ENCODE data around the gene HDX.
"Not testable (repeated sequence)": the region's sequence is repeated elsewhere in the genome, so short reads cannot be mapped to it uniquely, and the experiment has no call there.

HDX gene, protein sequence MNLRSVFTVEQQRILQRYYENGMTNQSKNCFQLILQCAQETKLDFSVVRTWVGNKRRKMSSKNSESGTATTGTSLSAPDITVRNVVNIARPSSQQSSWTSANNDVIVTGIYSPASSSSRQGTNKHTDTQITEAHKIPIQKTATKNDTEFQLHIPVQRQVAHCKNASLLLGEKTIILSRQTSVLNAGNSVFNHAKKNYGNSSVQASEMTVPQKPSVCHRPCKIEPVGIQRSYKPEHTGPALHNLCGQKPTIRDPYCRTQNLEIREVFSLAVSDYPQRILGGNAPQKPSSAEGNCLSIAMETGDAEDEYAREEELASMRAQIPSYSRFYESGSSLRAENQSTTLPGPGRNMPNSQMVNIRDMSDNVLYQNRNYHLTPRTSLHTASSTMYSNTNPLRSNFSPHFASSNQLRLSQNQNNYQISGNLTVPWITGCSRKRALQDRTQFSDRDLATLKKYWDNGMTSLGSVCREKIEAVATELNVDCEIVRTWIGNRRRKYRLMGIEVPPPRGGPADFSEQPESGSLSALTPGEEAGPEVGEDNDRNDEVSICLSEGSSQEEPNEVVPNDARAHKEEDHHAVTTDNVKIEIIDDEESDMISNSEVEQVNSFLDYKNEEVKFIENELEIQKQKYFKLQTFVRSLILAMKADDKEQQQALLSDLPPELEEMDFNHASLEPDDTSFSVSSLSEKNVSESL

DNA sequence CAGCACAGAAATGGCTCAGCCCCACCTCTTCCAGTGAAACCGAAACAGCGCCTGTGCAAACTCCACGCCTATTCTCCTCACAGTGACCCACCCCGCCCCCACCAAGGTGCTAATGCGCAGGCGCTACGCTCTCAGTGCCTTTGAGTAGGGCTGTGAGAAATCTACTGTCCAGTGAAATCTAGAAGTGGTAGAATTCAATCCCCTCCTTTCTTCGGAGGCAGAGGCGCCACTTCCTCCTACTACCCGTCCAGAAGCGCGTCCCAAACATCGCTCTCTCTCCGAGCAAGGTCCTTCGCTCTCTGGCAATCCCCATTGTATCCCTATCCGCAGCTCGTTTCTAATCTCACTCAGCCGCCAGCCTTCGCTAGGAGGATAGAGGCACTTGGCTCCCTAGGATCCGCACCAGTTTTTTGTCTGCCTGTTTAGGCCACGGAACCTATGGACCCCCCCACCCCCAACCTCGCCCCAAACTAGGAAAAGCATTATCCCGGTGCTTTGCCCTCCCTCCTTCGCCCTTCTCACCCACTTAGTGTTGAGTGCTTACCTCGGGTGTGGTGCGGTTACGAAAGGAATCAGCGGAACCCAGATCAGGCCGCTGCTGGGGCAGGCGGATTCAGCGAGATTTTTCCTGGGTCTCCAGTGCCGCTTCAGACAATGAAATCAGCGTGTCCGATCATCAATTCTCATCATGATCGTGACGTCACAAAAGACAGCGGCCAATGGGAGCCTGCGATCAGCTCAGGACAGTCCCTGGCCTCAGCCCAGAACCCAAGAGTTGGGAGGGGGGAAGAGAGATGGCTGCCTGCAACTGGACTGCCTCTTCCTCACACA lies at the start of gene HDX:
Gene HDX (minus strand): TSS at position 656 of the 831 bp plus-strand sequence. CDS start 27,056 bp downstream, outside the sequence.
- DNase-seq, result peak; percentile 75

DNA sequence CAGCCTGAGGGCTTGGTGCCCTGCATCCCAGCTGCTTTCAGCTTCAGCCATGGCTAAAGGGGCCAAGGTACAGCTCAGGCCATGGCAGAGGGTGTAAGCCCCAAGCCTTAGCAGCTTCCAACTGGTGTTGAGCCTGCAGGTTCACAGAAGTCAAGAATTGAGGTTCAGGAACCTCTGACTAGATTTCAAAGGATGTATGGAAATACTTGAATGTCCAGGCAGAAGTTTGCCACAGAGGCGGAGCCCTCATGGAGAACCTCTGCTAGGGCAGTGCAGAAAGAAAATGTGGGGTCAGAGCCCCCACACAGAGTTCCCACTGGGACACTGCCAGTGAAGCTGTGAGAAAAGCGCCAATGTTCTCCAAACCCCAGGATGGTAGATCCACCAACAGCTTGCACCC lies 39.1 kb upstream of the HDX start:
- not testable (repeated sequence) for DNase-seq

DNA sequence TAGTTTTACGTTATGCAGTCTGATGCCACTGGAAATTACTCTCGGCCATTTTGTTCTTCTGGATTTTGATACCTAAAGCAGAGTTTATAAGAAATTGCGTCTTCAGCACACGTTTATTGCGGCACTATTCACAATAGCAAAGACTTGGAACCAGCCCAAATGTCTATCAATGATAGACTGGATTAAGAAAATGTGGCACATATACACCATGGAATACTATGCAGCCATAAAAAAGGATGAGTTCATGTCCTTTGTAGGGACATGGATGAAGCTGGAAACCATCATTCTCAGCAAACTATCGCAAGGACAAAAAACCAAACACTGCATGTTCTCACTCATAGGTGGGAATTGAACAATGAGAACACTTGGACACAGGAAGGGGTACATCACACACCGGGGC lies 35.4 kb upstream of the HDX start:
- DNase-seq, result not testable (repeated sequence)

DNA sequence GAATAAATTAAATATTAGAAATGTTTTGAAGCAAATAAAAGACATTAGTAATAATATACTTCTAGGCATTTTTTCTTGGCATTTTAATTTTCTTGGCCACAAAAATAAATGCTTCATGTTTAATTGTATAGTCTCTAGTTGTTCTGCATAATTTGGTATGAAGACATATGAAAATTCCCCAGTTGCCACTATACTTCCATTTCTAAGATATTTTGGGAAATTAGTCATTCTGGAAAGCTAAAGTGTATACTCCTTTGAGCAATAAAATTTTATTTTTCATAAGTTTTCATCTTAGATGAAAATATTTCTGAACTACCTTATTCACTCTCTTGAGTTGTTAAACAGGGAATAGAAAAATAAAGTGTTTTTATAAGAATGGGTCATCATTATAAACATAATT lies 13.8 kb downstream of the HDX start:
- no peak for DNase-seq

DNA sequence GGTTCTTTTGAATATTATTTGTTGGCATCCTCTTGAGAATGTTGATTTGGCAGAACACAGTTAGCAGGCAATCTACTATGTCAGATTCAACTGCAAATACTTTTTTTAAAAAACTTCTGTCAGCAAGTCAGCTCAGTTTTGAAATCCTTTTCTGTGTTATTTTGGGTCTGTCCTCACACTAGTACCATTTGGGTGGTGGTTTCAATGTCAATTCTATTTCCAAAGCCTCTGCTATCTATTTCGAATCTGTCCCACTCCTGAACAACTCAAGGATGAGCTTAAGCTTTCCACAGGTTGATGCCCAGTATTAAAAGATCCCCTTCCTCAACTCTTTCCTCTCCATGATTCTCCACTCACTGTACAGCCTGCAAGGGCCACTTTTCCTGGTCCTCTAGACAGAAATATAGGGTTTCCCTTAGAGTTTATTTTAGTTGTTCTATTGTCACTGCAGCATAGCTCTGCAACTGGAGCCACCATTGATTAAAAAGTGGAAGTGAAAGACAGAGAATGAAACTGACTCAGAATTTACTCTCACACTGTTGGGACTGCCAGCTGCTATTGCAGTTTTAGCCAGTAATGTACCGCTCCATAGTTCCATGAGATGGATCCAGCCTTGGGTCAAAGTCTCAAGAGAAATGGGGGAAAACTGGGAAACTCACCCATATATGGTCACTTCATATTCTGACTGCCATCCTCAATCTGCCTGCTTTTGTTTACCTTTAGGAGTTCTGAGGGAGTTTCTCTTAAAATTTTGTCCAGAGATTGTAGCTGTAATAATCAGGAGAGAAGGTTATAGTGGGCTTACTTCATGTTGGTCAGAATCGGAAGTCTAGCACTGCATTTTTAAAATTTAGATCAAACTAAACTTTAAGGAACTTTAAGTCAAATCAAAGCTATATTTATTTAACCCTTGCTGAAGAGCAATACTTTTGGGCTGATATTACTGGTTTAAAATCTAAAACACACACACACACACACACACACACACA lies 14.6 kb downstream of the HDX start:
- no peak for DNase-seq

DNA sequence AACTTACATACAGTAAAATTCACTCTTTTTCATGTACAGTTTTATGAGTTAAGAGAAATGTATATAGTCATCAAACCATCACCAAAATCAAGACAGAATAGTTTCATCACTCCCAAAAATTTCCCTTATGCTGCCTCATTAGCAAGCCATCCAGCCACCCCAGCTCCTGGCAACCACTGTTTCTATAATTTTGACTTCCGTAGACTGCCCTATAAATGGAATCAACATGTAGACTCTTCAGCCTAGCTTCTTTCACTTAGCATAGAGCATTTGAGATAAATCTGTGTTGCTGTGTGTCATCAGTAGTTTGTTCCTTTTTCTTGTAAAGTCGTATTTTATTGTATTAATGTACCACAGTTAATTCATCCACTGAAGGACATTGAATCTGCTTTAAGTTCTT lies 23.2 kb downstream of the HDX start:
- no peak for DNase-seq

DNA sequence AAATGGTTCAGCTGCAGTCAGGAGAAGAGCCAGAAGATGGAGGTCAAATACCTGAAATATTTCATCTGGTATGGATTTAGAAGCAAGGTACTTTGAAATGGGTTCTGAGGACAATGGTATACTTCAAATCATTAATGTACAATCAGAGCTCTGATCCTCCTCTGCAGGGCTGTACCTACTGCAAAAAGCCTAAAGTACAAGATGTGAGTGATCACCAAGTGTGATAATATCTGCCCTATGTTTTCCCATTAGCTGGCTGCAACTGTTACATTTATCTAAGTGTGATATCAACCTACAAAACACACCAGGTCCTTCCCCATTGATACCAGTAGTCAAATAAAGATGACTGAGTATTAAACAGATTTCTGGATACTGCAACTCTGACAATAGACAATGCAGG lies 25.1 kb downstream of the HDX start:
- no peak for DNase-seq

DNA sequence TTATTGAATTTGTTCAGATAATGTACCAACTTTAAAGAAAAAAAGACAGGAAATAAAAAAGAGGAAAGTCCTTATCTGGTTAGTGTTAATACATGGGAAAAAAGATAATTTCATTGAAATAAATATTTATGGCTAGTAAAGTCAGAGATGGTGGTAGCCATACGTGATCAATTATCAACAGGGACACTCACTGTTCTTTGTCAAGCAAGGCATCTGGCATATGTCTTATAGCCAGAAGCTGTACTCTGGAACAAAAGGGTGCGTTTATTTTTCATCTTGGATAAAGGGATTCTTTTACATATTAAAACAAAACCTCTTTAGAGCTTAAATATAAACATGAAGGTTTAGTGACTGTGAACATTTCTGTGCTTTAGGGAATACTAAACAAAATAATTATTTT lies 26.7 kb downstream of the HDX start:
- no peak for DNase-seq

DNA sequence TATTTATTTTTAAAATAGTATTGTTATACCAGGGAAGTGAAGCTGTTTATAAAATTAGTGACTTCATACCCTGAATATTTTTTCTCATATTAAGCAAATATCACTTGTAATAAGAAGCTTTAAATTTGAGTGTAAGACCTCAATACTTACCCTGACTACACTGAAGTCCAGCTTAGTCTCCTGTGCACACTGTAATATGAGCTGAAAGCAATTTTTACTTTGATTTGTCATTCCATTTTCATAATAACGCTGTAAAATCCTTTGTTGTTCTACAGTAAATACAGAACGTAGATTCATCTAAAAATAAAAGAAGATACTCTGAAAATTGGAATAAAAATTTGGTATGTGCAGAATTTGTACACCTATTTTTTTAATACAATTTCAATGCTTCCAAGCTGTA lies 27.2 kb downstream of the HDX start:
- DNase-seq, result no peak

DNA sequence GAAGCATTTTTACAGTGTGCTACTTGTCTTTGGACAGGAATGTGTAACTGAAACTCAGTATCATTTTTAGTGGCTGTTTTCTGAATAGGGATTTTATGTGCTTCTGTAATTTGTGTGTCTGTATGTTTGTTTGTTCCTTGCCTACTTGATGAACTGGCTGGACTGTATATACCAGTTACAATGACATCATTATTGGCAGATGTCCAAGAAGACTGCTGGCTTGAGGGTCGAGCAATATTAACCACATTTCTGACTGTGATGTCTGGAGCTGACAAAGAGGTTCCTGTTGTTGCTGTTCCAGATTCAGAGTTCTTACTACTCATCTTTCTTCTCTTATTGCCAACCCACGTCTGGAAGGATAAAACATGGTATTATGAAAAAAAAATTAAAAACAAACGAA lies 33.0 kb downstream of the HDX start:
- DNase-seq, result no peak

DNA sequence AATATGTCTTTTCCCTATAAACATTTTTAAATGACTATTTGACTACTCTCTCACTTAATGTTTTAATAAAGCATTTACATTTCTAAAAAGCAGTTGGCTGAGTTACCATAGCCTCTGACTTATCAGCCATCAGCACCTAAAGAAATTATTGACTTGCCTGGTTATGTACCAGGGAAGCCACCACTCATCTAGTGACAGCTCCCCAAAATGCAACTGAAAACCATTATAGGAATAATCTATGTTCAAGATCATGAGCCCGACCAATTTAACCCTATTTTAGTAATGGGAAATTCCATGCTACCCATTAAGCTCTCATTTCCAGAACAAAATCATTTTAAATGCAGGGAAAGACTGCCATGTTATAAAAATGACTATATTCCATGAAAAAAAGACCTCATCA lies 34.4 kb downstream of the HDX start:
- DNase-seq, result no peak

DNA sequence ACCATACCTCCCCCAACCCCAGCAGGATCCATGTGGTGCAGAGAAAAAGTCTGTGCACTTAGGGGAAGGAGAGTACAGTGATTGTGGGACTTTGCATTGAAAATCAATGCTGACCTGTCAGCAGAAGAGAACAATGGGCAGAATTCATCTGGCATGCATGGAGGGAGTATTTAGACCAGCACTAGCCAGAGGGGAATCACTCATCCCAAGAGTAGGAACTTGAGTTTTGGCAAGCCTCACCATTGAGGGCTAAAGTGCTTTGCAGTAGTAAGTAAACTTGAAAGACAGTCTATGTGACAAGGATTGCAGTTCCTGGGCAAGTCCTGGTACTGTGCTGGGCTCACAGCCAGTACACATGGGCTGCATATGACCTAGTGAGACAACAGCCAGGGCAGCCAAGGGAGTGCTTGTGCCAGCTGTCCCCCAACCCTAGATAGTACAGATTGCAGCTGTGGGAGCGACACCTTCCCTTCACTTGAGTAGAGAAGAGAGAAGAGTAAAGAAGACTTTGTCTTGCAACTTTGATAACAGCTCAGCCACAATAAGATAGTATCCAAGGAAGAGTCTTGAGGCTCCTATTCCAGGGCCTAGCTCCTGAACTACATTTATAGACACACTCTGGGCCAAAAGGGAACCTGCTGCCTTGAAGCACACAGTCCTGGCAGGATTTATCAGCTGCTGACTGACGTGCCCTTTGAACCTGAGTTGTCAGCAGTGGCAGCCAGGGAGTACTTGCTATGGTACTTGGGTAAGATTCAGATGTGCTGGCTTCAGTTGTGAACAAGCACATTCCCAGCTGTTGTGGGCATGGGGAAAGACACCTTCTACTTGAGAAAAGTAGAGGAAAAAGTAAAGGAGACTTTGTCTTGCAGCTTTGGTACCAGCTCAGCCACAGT lies 48.7 kb downstream of the HDX start:
- DNase-seq, result no peak

DNA sequence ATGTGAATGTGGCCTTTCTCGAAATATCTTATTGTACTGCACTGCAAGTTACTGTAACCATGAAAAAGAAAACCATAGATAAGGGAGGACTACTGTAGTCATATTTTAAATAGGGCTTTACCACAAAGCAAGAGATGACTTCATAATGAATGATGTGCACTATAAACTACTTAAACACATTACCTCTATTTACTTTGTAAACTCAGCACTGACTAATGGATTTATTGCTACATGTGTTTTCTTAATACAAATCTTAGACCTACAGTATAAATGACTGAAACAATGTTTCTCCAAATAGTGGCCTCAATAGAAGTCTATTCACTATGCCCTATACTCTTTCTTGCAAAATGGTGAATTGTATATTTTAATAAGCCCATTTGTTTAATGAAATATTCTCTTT lies 61.1 kb downstream of the HDX start:
- no peak for DNase-seq

DNA sequence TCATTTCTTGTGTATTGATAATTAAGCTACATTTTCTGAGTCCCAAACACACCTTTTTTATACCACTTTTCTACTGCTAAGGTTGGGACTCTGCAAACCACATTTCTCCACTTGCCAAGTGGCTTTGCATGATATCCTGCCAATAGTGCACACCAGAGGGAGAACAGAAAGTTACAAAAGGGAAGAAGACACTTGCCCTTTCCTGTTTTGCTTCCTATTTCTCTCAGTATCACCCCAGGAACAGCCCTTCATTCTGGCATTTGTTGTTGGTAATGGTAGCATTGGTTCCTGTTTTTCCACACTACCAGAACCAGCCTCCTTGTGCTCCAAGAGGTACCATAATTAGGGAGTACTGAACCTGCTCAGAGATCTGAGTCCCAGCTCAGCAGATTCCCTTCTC lies 87.1 kb downstream of the HDX start:
- no peak for DNase-seq

DNA sequence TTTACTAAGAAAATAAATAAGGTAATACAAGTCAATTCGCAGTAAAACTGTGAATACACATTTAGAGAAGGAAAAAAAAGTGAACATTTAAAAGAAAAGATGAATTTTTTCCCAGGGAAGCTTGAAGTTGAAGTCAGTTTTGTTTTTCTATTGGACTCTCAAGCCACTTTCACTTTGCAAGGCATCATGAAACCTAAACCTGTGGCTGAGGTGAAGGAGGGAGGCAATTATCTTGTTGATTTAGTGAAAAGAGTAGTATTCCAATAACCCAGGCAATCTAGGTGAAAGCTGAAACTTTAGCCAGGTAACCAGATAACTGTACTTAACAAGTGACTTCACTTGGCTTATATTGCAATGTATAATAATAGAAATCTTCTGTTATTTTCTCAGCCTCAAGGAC lies 138.6 kb downstream of the HDX start:
- DNase-seq, result no peak

DNA sequence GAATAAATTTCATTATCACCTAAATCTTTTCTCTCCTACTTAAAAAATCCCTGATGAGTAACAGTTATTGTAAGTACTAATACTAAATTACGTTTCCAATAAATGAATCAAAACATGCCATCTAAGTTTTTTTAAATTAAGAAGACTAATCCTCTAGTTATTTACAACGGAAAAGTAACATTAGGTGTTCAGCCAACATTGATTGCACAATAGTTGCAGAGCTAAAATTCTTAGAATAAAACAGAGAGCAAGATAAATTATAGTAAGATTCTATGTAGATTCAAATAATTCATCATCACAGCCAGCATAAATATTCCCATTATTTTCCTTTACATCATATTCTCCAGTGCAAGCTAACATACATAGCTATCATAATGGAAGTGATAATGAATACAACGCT lies 139.2 kb downstream of the HDX start:
- DNase-seq, result no peak

DNA sequence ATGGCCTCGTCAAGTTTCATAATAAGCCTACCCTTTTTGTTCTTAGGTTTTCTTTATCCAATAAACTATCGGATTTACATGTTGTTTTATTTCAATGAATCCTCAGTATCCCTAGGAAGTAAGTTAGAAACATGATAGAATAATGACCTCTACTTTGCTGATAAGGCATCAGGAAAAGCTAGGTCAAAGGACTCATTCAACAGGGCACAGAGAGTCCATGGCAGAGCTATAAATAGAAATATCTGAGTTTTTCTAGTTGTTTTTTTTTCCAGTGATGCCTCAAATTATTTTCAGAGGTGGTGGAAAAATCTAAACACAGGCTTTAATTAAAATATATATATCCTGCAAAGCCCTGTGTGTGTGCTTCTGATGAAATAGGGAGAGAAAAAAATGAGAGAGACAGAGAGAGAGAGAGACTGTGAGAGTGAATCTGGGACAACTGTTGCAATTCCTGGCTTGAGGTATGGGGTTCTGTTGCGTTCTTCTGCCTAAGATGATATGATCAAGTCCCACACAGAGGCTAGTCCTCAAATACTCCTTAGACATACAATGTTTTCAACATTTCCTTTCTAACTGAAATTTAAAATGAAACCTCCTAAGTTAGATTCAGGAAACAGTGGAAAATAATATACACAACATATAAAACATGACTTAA lies 139.9 kb downstream of the HDX start:
- DNase-seq, result no peak

DNA sequence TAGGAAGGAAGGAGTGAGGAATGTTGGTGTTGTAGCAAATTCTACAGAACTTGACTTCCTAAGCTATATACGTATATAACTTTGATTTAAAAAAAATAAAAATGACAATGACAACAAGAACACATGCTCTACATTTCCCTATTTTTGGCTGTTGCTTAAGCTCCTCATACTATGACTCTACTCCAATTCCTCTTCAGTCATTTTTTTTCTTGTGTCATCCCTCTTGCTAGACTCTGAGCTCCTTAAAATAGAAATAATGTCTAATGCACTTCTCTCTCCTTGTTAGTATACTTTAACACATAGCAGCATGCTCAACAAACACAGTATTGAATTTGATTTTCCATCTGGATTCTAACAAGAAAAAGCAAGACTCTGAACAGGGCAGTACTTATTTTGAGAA lies 144.0 kb downstream of the HDX start:
- no peak for DNase-seq

DNA sequence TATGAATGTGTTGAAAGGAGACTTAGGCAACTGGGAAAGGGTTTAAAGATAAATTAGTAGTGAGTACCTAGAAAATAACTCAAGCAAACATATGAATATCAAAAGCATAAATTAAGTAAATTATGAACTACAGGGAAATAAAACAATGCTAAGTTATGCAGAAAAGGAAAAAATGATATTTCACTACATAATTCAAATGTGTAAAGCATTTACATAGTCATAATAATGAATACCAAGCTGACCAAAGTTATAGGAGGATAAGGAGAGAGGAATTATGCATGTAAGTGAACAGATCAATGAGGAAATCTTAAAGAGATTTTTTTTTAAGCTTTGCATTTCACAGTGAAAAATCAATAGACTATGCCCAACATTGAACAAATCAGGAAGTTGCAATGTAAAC lies 145.0 kb downstream of the HDX start:
- no peak for DNase-seq

DNA sequence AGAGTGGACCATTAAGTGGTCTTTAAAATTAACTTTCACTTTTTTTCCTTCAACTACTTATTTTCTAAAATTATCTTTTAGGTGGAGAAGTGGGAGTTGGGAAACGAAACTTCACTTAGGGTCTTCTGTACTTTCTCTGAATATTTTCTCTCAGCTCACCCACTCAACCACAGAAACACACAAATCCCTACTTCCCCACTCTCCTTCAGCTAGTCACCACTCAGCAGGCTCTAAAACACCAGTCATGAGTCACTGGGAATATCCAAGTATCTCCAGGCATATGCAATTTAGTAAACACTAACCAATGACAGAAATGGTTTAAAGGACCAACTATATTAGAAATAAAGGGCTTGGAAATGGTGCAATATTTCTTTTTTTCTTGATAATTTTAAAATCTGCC lies 161.3 kb downstream of the HDX start:
- no peak for DNase-seq
